Measurements from ENCODE around the gene GPR52.
"Not testable (repeated sequence)": the region's sequence is repeated elsewhere in the genome, so short reads cannot be mapped to it uniquely, and the experiment has no call there.

GPR52 gene

GRCh38 chr1:174447866-174448530 lies at the start of gene GPR52:
GPR52 (plus strand) TSS chr1:174447964; CDS start chr1:174448112, 148 bp downstream.
- DNase-seq: peak in 24 of 42 donors; percentile 7 to 74 (median 39)
- intact Hi-C loops (cut with DNase I): no loop called here

GRCh38 chr1:174398246-174398645 lies 49.5 kb upstream of the GPR52 start:
- DNase-seq: no peak
- intact Hi-C loops (cut with DNase I): no loop called here

GRCh38 chr1:174399211-174399610 lies 48.6 kb upstream of the GPR52 start:
- DNase-seq: no peak
- intact Hi-C loops (cut with DNase I): no loop called here

- DNase-seq: no peak
Measured at GRCh38 chr1:174401075-174401474, 46.7 kb upstream of the GPR52 start.

GRCh38 chr1:174405219-174405618 lies 42.5 kb upstream of the GPR52 start:
- intact Hi-C loops (cut with DNase I): no loop called here
- DNase-seq: no peak

More at GRCh38 chr1:174401075-174401474, 46.7 kb upstream of the GPR52 start:
- intact Hi-C loops (cut with DNase I): no loop called here

- no peak for DNase-seq
- intact Hi-C loops (cut with DNase I): no loop called here
Measured at GRCh38 chr1:174406421-174406820, 41.3 kb upstream of the GPR52 start.

GRCh38 chr1:174407665-174408064 lies 40.1 kb upstream of the GPR52 start:
- DNase-seq: no peak
- intact Hi-C loops (cut with DNase I): no loop called here

GRCh38 chr1:174408146-174408545 lies 39.6 kb upstream of the GPR52 start:
- intact Hi-C loops (cut with DNase I): no loop called here
- DNase-seq: no peak

GRCh38 chr1:174409801-174410200 lies 38.0 kb upstream of the GPR52 start:
- intact Hi-C loops (cut with DNase I); DNase-seq: not testable (repeated sequence)

- DNase-seq: no peak
- intact Hi-C loops (cut with DNase I): no loop called here
Measured at GRCh38 chr1:174413632-174414031, 34.1 kb upstream of the GPR52 start.

GRCh38 chr1:174414203-174414602 lies 33.6 kb upstream of the GPR52 start:
- intact Hi-C loops (cut with DNase I): no loop called here
- no peak for DNase-seq

- no peak for DNase-seq
- intact Hi-C loops (cut with DNase I): no loop called here
Measured at GRCh38 chr1:174415506-174415905, 32.3 kb upstream of the GPR52 start.

GRCh38 chr1:174417921-174418320 lies 29.8 kb upstream of the GPR52 start:
- intact Hi-C loops (cut with DNase I): no loop called here
- DNase-seq: no peak

- no peak for DNase-seq
- intact Hi-C loops (cut with DNase I): no loop called here
Measured at GRCh38 chr1:174425121-174425520, 22.6 kb upstream of the GPR52 start.

GRCh38 chr1:174426153-174426552 lies 21.6 kb upstream of the GPR52 start:
- DNase-seq: peak in 1 of 42 donors; percentile 11
- intact Hi-C loops (cut with DNase I): no loop called here

- intact Hi-C loops (cut with DNase I): no loop called here
- DNase-seq: no peak
Measured at GRCh38 chr1:174428033-174428432, 19.7 kb upstream of the GPR52 start.

GRCh38 chr1:174428739-174429138 lies 19.0 kb upstream of the GPR52 start:
- intact Hi-C loops (cut with DNase I): no loop called here
- no peak for DNase-seq

GRCh38 chr1:174433451-174433850 lies 14.3 kb upstream of the GPR52 start:
- intact Hi-C loops (cut with DNase I): no loop called here
- no peak for DNase-seq

- DNase-seq: no peak
- intact Hi-C loops (cut with DNase I): no loop called here
Measured at GRCh38 chr1:174445351-174445750, 2.4 kb upstream of the GPR52 start.

GRCh38 chr1:174445817-174446216 lies 1.9 kb upstream of the GPR52 start:
- intact Hi-C loops (cut with DNase I): no loop called here
- DNase-seq: peak in 11 of 42 donors; percentile 8 to 54 (median 27)

GRCh38 chr1:174448531-174448883 lies 743 bp downstream of the GPR52 start:
- DNase-seq: no peak

GRCh38 chr1:174448974-174449373 lies 1.2 kb downstream of the GPR52 start:
- intact Hi-C loops (cut with DNase I): no loop called here
- DNase-seq: no peak

More at GRCh38 chr1:174448531-174448883, 743 bp downstream of the GPR52 start:
- intact Hi-C loops (cut with DNase I): no loop called here
